Measurements from ENCODE around the gene CALML3.

CALML3 gene

GRCh38 chr10:5491477-5491876 is 33.3 kb upstream of the CALML3 start:
- no peak for DNase-seq (ENCODE audit: low read depth)

- no peak for DNase-seq (ENCODE audit: low read depth)
These were observed 32.4 kb upstream of the CALML3 start for GRCh38 chr10:5492322-5492855.

GRCh38 chr10:5492929-5493576 is 31.7 kb upstream of the CALML3 start:
- no peak for DNase-seq (ENCODE audit: low read depth)

- no peak for DNase-seq (ENCODE audit: low read depth)
These were observed 31.1 kb upstream of the CALML3 start for GRCh38 chr10:5493691-5494090.

GRCh38 chr10:5494611-5495010 is 30.1 kb upstream of the CALML3 start:
- no peak for DNase-seq (ENCODE audit: low read depth)

GRCh38 chr10:5496261-5497250 is 28.2 kb upstream of the CALML3 start:
- DNase-seq (ENCODE audit: low read depth): no peak

- no peak for DNase-seq (ENCODE audit: low read depth)
These were observed 27.5 kb upstream of the CALML3 start for GRCh38 chr10:5497289-5497688.

GRCh38 chr10:5497948-5498730 is 26.6 kb upstream of the CALML3 start:
- DNase-seq (ENCODE audit: low read depth): no peak

GRCh38 chr10:5498791-5499492 is 25.8 kb upstream of the CALML3 start:
- no peak for DNase-seq (ENCODE audit: low read depth)

- no peak for DNase-seq (ENCODE audit: low read depth)
These were observed 25.1 kb upstream of the CALML3 start, which contains the start of gene CALML5 for GRCh38 chr10:5499493-5500140. CALML5 (minus strand) TSS chr10:5499570; CDS start chr10:5499438, 132 bp downstream.

GRCh38 chr10:5500162-5500670 is 24.5 kb upstream of the CALML3 start:
- no peak for DNase-seq (ENCODE audit: low read depth)

GRCh38 chr10:5500910-5501309 is 23.9 kb upstream of the CALML3 start:
- DNase-seq (ENCODE audit: low read depth): no peak

- no peak for DNase-seq (ENCODE audit: low read depth)
These were observed 22.7 kb upstream of the CALML3 start for GRCh38 chr10:5502061-5502521.

GRCh38 chr10:5502571-5503476 is 21.9 kb upstream of the CALML3 start:
- no peak for DNase-seq (ENCODE audit: low read depth)

GRCh38 chr10:5503477-5503835 is 21.3 kb upstream of the CALML3 start:
- no peak for DNase-seq (ENCODE audit: low read depth)

GRCh38 chr10:5504146-5505072 is 20.4 kb upstream of the CALML3 start:
- no peak for DNase-seq (ENCODE audit: low read depth)

GRCh38 chr10:5506246-5506645 is 18.5 kb upstream of the CALML3 start:
- DNase-seq (ENCODE audit: low read depth): no peak

Measured in stromal cell of bone marrow (primary cell).